Peyer's patch (tissue), 4 donors: Measurements from ENCODE around the gene KIF26B. TPM values are rescaled to one million over a fixed set of nuclear protein-coding genes. Genes with fewer than 3 reads are reported as not detected.

Experiments
- DNase-seq, 3 donors: peaks; one replicate each; pipeline ENCODE4 v3.0.0-alpha.2; 2017 to 2019
- H3K27ac ChIP-seq, 4 donors: fragments of 200-600 bp; sonication (generic); one replicate each; pipeline ENCODE4 v1.5.1; 2016 to 2019
- H3K27me3 ChIP-seq, 2 donors: fragments of 200-600 bp; sonication (generic); one replicate each; pipeline ENCODE4 v1.5.1; 2019
- H3K36me3 ChIP-seq, 3 donors: fragments of 200-600 bp; sonication (generic); one replicate each; pipeline ENCODE4 v1.5.1; 2016 to 2019
- H3K4me1 ChIP-seq, 4 donors: fragments of 200-600 bp; sonication (generic); one replicate each; pipeline ENCODE4 v1.5.1; 2016 to 2019
- H3K4me3 ChIP-seq, 4 donors: fragments of 200-600 bp; sonication (generic); 1 replicate in 3 of 4; 2 replicates in 1 of 4; pipeline ENCODE4 v1.5.1; 2016 to 2019; ENCODE audit warnings: mild to moderate bottlenecking in 1 of 4
- H3K9me3 ChIP-seq, 4 donors: fragments of 200-600 bp; sonication (generic); one replicate each; pipeline ENCODE4 v1.5.1; 2016 to 2019; ENCODE audit warnings: mild to moderate bottlenecking in 1 of 4
- POLR2A ChIP-seq, 2 donors: fragments of 450-650 bp; IDR thresholded peaks; one replicate each; pipeline ENCODE4 v1.5.1; 2017; ENCODE audit warnings: antibody characterized with exemption in 2 of 2, mild to moderate bottlenecking in 2 of 2, moderate library complexity in 2 of 2
- total RNA-seq, 4 donors: library from RNA; depleted of rRNA; stranded (reverse); fragments of >200 nt; gene quantifications; one replicate each; pipeline ENCODE4 v1.1.0, GENCODE V29; 2016
- TF ChIP-seq, protein P1 (sequence below), 6 experiments: fragments of 450-650 bp in 4 of 6; fragments of 200-600 bp in 2 of 6; sonication (generic) in 1 of 6; IDR thresholded peaks; one replicate each; pipeline ENCODE4 v1.5.1; 2017 to 2019; ENCODE audit warnings: antibody characterized with exemption in 6 of 6, mild to moderate bottlenecking in 3 of 6, moderate library complexity in 1 of 6

The KIF26B gene
- total RNA-seq, 4 donors from 2014 or later: 0.70 to 1.6 (median 1.1) TPM

- Histone ChIP-seq H3K27ac (no peak overlapping the region), H3K36me3 (no peaks in the 10 kb centered on the region), H3K4me1 (no peaks in the 10 kb centered on the region), H3K27me3 (no peaks in the 10 kb centered on the region), H3K9me3 (no peaks in the 10 kb centered on the region), H3K4me3 (no peak overlapping the region)
- no peak for DNase-seq
- TF ChIP-seq POLR2A (IDR thresholded peaks at IDR 0.05): no peak
- TF ChIP-seq, protein P1, sequence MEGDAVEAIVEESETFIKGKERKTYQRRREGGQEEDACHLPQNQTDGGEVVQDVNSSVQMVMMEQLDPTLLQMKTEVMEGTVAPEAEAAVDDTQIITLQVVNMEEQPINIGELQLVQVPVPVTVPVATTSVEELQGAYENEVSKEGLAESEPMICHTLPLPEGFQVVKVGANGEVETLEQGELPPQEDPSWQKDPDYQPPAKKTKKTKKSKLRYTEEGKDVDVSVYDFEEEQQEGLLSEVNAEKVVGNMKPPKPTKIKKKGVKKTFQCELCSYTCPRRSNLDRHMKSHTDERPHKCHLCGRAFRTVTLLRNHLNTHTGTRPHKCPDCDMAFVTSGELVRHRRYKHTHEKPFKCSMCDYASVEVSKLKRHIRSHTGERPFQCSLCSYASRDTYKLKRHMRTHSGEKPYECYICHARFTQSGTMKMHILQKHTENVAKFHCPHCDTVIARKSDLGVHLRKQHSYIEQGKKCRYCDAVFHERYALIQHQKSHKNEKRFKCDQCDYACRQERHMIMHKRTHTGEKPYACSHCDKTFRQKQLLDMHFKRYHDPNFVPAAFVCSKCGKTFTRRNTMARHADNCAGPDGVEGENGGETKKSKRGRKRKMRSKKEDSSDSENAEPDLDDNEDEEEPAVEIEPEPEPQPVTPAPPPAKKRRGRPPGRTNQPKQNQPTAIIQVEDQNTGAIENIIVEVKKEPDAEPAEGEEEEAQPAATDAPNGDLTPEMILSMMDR (IDR thresholded peaks at IDR 0.05): no peak
Observed at GRCh38 chr1:245291351-245291750, 136.6 kb downstream of the KIF26B start.

DNA sequence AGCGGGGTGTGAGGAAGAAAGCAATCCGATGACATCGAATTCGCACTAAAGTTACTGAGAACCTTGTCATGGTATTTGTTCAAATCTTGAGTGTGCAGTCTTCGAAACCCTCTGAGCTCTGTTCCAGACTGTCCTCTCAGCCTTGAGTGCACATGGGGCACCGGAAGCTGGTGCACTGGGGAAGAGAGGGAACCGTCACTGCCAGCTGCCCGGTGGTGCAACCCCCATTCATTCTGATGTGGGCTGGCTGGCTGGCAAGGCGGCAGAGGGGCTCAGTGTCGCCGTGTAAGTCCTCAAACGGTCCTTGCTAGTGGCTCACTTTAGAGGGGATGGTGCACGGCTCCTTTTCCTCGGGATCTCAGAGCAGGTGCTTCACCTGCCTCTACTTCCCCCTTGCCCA lies 137.4 kb downstream of the KIF26B start:
- H3K9me3 ChIP-seq: no peaks in the 10 kb centered on the region
- H3K36me3 ChIP-seq: no peaks in the 10 kb centered on the region
- no peak for DNase-seq
- TF ChIP-seq, protein P1 (IDR thresholded peaks at IDR 0.05): no peak
- no peaks in the 10 kb centered on the region for H3K27me3 ChIP-seq
- H3K27ac ChIP-seq: no peak overlapping the region
- H3K4me3 ChIP-seq: no peak overlapping the region
- H3K4me1 ChIP-seq: no peaks in the 10 kb centered on the region

DNA sequence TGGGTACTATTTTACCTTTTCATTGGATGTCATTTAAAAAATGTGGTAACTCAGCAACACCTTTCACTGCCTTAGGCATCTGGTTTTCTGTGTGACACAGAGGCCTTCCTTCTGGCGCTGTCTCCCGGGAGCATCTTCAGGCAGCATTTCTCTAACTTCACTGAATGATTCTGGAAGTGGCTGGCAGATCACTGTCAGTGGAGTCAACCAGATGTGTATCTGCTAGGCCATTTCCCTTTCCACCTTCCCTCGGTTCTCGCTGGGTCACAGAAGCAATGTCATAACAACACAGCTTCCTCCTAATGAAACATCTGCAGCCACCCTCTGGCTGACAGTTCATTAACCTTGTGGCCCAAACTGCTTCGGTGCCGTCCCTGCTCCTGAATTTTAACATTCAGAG lies 137.8 kb downstream of the KIF26B start:
- Histone ChIP-seq H3K4me3 (no peak overlapping the region), H3K9me3 (no peaks in the 10 kb centered on the region), H3K4me1 (no peaks in the 10 kb centered on the region), H3K27ac (no peak overlapping the region), H3K36me3 (no peaks in the 10 kb centered on the region), H3K27me3 (no peaks in the 10 kb centered on the region)
- TF ChIP-seq, protein P1 (IDR thresholded peaks at IDR 0.05): no peak
- no peak for TF ChIP-seq POLR2A (IDR thresholded peaks at IDR 0.05)
- DNase-seq: no peak

GRCh38 chr1:245294020-245294419 lies 139.2 kb downstream of the KIF26B start:
- Histone ChIP-seq H3K27me3 (no peaks in the 10 kb centered on the region), H3K27ac (no peak overlapping the region), H3K4me3 (no peak overlapping the region), H3K36me3 (no peaks in the 10 kb centered on the region), H3K4me1 (no peaks in the 10 kb centered on the region), H3K9me3 (no peaks in the 10 kb centered on the region)
- TF ChIP-seq, protein P1 (IDR thresholded peaks at IDR 0.05): no peak
- TF ChIP-seq POLR2A (IDR thresholded peaks at IDR 0.05): no peak
- no peak for DNase-seq

GRCh38 chr1:245298781-245299180 lies 144.0 kb downstream of the KIF26B start:
- H3K36me3 ChIP-seq: no peaks in the 10 kb centered on the region
- no peaks in the 10 kb centered on the region for H3K4me1 ChIP-seq
- no peak overlapping the region for H3K4me3 ChIP-seq
- H3K27ac ChIP-seq: no peak overlapping the region
- TF ChIP-seq POLR2A (IDR thresholded peaks at IDR 0.05): no peak
- TF ChIP-seq, protein P1 (IDR thresholded peaks at IDR 0.05): no peak
- DNase-seq: no peak
- no peaks in the 10 kb centered on the region for H3K9me3 ChIP-seq
- no peaks in the 10 kb centered on the region for H3K27me3 ChIP-seq

- H3K36me3 ChIP-seq: no peaks in the 10 kb centered on the region
- no peak overlapping the region for H3K27ac ChIP-seq
- TF ChIP-seq, protein P1 (IDR thresholded peaks at IDR 0.05): no peak
- TF ChIP-seq POLR2A (IDR thresholded peaks at IDR 0.05): no peak
- DNase-seq: no peak
- no peaks in the 10 kb centered on the region for H3K4me1 ChIP-seq
- no peaks in the 10 kb centered on the region for H3K9me3 ChIP-seq
- no peaks in the 10 kb centered on the region for H3K27me3 ChIP-seq
- H3K4me3 ChIP-seq: no peak overlapping the region
Observed at GRCh38 chr1:245301162-245301580, 146.4 kb downstream of the KIF26B start.
